ENCODE measurements around the gene TOM1L1. TPM values are rescaled to one million over a fixed set of nuclear protein-coding genes. Genes with fewer than 3 reads are reported as not detected.

The TOM1L1 gene
- total RNA-seq, 4 donors from 2014 or later = 40.2 to 54.6 (median 50.5) TPM

- TF ChIP-seq EP300 (IDR thresholded peaks at IDR 0.05) = no peak
- TF ChIP-seq POLR2A (IDR thresholded peaks at IDR 0.05) = no peak
- TF ChIP-seq, protein P1, sequence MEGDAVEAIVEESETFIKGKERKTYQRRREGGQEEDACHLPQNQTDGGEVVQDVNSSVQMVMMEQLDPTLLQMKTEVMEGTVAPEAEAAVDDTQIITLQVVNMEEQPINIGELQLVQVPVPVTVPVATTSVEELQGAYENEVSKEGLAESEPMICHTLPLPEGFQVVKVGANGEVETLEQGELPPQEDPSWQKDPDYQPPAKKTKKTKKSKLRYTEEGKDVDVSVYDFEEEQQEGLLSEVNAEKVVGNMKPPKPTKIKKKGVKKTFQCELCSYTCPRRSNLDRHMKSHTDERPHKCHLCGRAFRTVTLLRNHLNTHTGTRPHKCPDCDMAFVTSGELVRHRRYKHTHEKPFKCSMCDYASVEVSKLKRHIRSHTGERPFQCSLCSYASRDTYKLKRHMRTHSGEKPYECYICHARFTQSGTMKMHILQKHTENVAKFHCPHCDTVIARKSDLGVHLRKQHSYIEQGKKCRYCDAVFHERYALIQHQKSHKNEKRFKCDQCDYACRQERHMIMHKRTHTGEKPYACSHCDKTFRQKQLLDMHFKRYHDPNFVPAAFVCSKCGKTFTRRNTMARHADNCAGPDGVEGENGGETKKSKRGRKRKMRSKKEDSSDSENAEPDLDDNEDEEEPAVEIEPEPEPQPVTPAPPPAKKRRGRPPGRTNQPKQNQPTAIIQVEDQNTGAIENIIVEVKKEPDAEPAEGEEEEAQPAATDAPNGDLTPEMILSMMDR (IDR thresholded peaks at IDR 0.05) = no peak
- TF ChIP-seq POLR2AphosphoS5 (IDR thresholded peaks at IDR 0.05) = no peak
- Histone ChIP-seq H3K27ac (no peak overlapping the region), H3K9me3 (no peaks in the 10 kb centered on the region), H3K4me3 (no peak overlapping the region), H3K27me3 (no peaks in the 10 kb centered on the region), H3K4me1 (no peaks in the 10 kb centered on the region), H3K36me3 (peaks cover 52% of the 10 kb centered on the region)
- DNase-seq (ENCODE audit: low spot score in 2 of 2) = no peak
- WGBS = 71% methylated on average over 4 of the region's 4 CpGs
These were observed 50.6 kb downstream of the TOM1L1 start for GRCh38 chr17:54951286-54951685.

GRCh38 chr17:54956791-54957190 is 56.1 kb downstream of the TOM1L1 start:
- Histone ChIP-seq H3K9me3 (no peaks in the 10 kb centered on the region), H3K4me3 (no peak overlapping the region), H3K27me3 (no peaks in the 10 kb centered on the region), H3K4me1 (no peaks in the 10 kb centered on the region), H3K36me3 (peaks cover 65% of the 10 kb centered on the region), H3K27ac (no peak overlapping the region)
- WGBS = 59% methylated on average over 3 of the region's 3 CpGs
- TF ChIP-seq EP300 (IDR thresholded peaks at IDR 0.05) = no peak
- TF ChIP-seq, protein P1 (IDR thresholded peaks at IDR 0.05) = no peak
- TF ChIP-seq POLR2A (IDR thresholded peaks at IDR 0.05) = no peak
- TF ChIP-seq POLR2AphosphoS5 (IDR thresholded peaks at IDR 0.05) = no peak
- DNase-seq (ENCODE audit: low spot score in 2 of 2) = no peak

GRCh38 chr17:54967621-54968261 is 67.1 kb downstream of the TOM1L1 start:
- Histone ChIP-seq H3K9me3 (no peaks in the 10 kb centered on the region), H3K4me1 (peaks cover 27% of the 10 kb centered on the region), H3K4me3 (peak overlapping the region; percentile 95), H3K36me3 (peaks cover 20% of the 10 kb centered on the region), H3K27ac (peak overlapping the region; percentile 76), H3K27me3 (no peaks in the 10 kb centered on the region)
- DNase-seq (ENCODE audit: low spot score in 2 of 2) = no peak
- WGBS = 0% methylated on average over 20 of the region's 21 CpGs
- TF ChIP-seq POLR2A (IDR thresholded peaks at IDR 0.05) = no peak
- TF ChIP-seq, protein P1 (IDR thresholded peaks at IDR 0.05) = peak in 1 of 2 donors; percentile 13

GRCh38 chr17:54968262-54968987 is 67.8 kb downstream of the TOM1L1 start, which contains the start of the genes COX11 and STXBP4:
TSS of gene COX11 (minus strand) at chr17:54968654. CDS start at chr17:54968646, 8 bp downstream.
TSS of gene STXBP4 (plus strand) at chr17:54968765. CDS start at chr17:54986220, 17,455 bp downstream.
- under 1% methylated on average over 29 of the region's 57 CpGs for WGBS
- Histone ChIP-seq H3K27ac (peak within 1 kb of the TSS; percentile 76), H3K9me3 (no peaks in the 10 kb centered on the region), H3K27me3 (no peaks in the 10 kb centered on the region), H3K36me3 (peaks cover 13% of the 10 kb centered on the region), H3K4me3 (peak within 1 kb of the TSS; percentile 95), H3K4me1 (peaks cover 27% of the 10 kb centered on the region)
- TF ChIP-seq, protein P1 (IDR thresholded peaks at IDR 0.05) = no peak
- TF ChIP-seq EP300 (IDR thresholded peaks at IDR 0.05) (no peak), POLR2A (IDR thresholded peaks at IDR 0.05) (no peak), POLR2AphosphoS5 (IDR thresholded peaks at IDR 0.05) (peak in 1 of 3 donors; percentile 57)
- peak; percentile 95 for DNase-seq (ENCODE audit: low spot score in 2 of 2)

- WGBS = 0% methylated on average over 9 of the region's 13 CpGs
- TF ChIP-seq EP300 (IDR thresholded peaks at IDR 0.05) = no peak
- TF ChIP-seq POLR2A (IDR thresholded peaks at IDR 0.05) = no peak
- TF ChIP-seq, protein P1 (IDR thresholded peaks at IDR 0.05) = no peak
- TF ChIP-seq POLR2AphosphoS5 (IDR thresholded peaks at IDR 0.05) = no peak
- Histone ChIP-seq H3K27me3 (no peaks in the 10 kb centered on the region), H3K36me3 (peaks cover 8% of the 10 kb centered on the region), H3K9me3 (no peaks in the 10 kb centered on the region), H3K4me1 (peaks cover 27% of the 10 kb centered on the region), H3K4me3 (peak overlapping the region; percentile 95), H3K27ac (peak overlapping the region; percentile 76)
- no peak for DNase-seq (ENCODE audit: low spot score in 2 of 2)
These were observed 68.3 kb downstream of the TOM1L1 start for GRCh38 chr17:54968988-54969332.
